HepG2 (cell line): ENCODE results near the gene GP1BA. TPM values are rescaled to one million over a fixed set of nuclear protein-coding genes. Genes with fewer than 3 reads are reported as not detected.

Experiments
- BCLAF1 ChIP-seq: fragments of 450-650 bp; IDR thresholded peaks from 2 replicates; pipeline ENCODE4 v1.6.1; 2017; ENCODE audit warnings: mild to moderate bottlenecking
- BRCA1 ChIP-seq: sonication (generic); formaldehyde crosslinking; IDR thresholded peaks from 2 replicates; pipeline ENCODE4 v1.4.0; 2020; ENCODE audit warnings: missing genetic modification reagents
- CAMTA2 ChIP-seq: sonication (generic); formaldehyde crosslinking; IDR thresholded peaks from 2 replicates; pipeline ENCODE4 v1.4.0; 2020; ENCODE audit warnings: mild to moderate bottlenecking, missing genetic modification reagents, borderline replicate concordance
- FOXP1 ChIP-seq, 2 experiments: fragments of 450-650 bp in 1 of 2; IDR thresholded peaks; 2 replicates each; pipeline ENCODE4 v1.6.1; 2017 to 2018; ENCODE audit warnings: antibody characterized with exemption in 1 of 2
- HOXA9 ChIP-seq: sonication (generic); formaldehyde crosslinking; IDR thresholded peaks from 2 replicates; pipeline ENCODE4 v1.8.1; 2022; ENCODE audit warnings: missing genetic modification reagents, mild to moderate bottlenecking, moderate library complexity, borderline replicate concordance
- KAT7 ChIP-seq: IDR thresholded peaks from 2 replicates; pipeline ENCODE4 v1.6.1; 2018; ENCODE audit warnings: borderline replicate concordance, missing compliant biosample characterization
- MAX ChIP-seq: IDR thresholded peaks from 2 replicates; pipeline ENCODE4 v1.6.1; 2012; ENCODE audit warnings: inconsistent platforms
- PAX8 ChIP-seq: sonication (generic); formaldehyde crosslinking; IDR thresholded peaks from 2 replicates; pipeline ENCODE4 v1.8.0; 2022; ENCODE audit warnings: mild to moderate bottlenecking, missing genetic modification reagents, borderline replicate concordance
- SKI ChIP-seq: fragments of 450-650 bp; IDR thresholded peaks from one replicate; pipeline ENCODE4 v1.6.1; 2018; ENCODE audit warnings: mild to moderate bottlenecking; ENCODE audit not compliant: partially characterized antibody
- SMAD3 ChIP-seq: sonication (generic); formaldehyde crosslinking; IDR thresholded peaks from 2 replicates; pipeline ENCODE4 v1.4.0; 2020; ENCODE audit warnings: missing genetic modification reagents
- SNRNP70 ChIP-seq: fragments of 200-400 bp; formaldehyde crosslinking; IDR thresholded peaks from 2 replicates; pipeline ENCODE4 v1.6.1; 2017; ENCODE audit warnings: mild to moderate bottlenecking, low read depth, low read length, moderate library complexity
- USF2 ChIP-seq, 2 experiments: sonication (generic) in 1 of 2; formaldehyde crosslinking in 1 of 2; IDR thresholded peaks; 2 replicates each; pipeline versions ENCODE4 v1.5.1 to v1.6.1; 2011 to 2020; ENCODE audit warnings: borderline replicate concordance in 1 of 2, low read depth in 1 of 2, low read length in 1 of 2, mild to moderate bottlenecking in 1 of 2, missing genetic modification reagents in 1 of 2, moderate library complexity in 1 of 2
- ZBTB38 ChIP-seq: sonication (generic); formaldehyde crosslinking; IDR thresholded peaks from 2 replicates; pipeline ENCODE4 v1.5.1; 2020; ENCODE audit warnings: mild to moderate bottlenecking, missing genetic modification reagents
- ZFP90 ChIP-seq: sonication (generic); formaldehyde crosslinking; IDR thresholded peaks from 2 replicates; pipeline ENCODE4 v1.8.0; 2022; ENCODE audit warnings: missing genetic modification reagents, mild to moderate bottlenecking, inconsistent platforms, borderline replicate concordance
- ZNF337 ChIP-seq: sonication (generic); formaldehyde crosslinking; IDR thresholded peaks from 2 replicates; pipeline ENCODE4 v1.5.1; 2020; ENCODE audit warnings: missing genetic modification reagents, low read depth, mild to moderate bottlenecking, borderline replicate concordance
- ZNF567 ChIP-seq: sonication (generic); formaldehyde crosslinking; IDR thresholded peaks from 2 replicates; pipeline ENCODE4 v1.8.1; 2023; ENCODE audit warnings: mild to moderate bottlenecking, missing genetic modification reagents, borderline replicate concordance
- ZNF775 ChIP-seq: sonication (generic); formaldehyde crosslinking; IDR thresholded peaks from 2 replicates; pipeline ENCODE4 v1.4.0; 2020; ENCODE audit warnings: missing genetic modification reagents, mild to moderate bottlenecking, moderate library complexity, borderline replicate concordance
- ZNF780A ChIP-seq: sonication (generic); formaldehyde crosslinking; IDR thresholded peaks from 2 replicates; pipeline ENCODE4 v1.8.0; 2022; ENCODE audit warnings: mild to moderate bottlenecking, missing genetic modification reagents, moderate library complexity
- polyA plus RNA-seq, 8 experiments: library from polyadenylated mRNA; depleted of rRNA in 3 of 8; stranded (reverse) in 7 of 8; unstranded in 1 of 8; fragments of >200 nt; fragmentation: Illumina TruSeq in 4 of 8; extraction: Trizol in 4 of 8; gene quantifications; 2 replicates each; pipeline versions ENCODE4 v1.2.1 to v1.2.3, GENCODE V29; 2011 to 2016; ENCODE audit warnings: low read depth in 4 of 8, missing spikeins in 1 of 8, mixed read lengths in 1 of 8; ENCODE audit not compliant: insufficient read depth in 1 of 8
- total RNA-seq, 5 experiments: library from RNA; depleted of rRNA; stranded (reverse); fragments of >200 nt; fragmentation: Illumina TruSeq; extraction: Trizol; gene quantifications; 2 replicates each; pipeline ENCODE4 v1.2.3, GENCODE V29; 2016; ENCODE audit warnings: low read depth in 1 of 5
- TF ChIP-seq, protein P1 (sequence below): conservative IDR thresholded peaks from 2 replicates; pipeline ENCODE4 v1.6.1; 2018; ENCODE audit warnings: missing genetic modification reagents
- TF ChIP-seq, protein P2 (sequence below): sonication (generic); formaldehyde crosslinking; conservative IDR thresholded peaks from 2 replicates; pipeline ENCODE4 v1.4.0; 2020; ENCODE audit warnings: missing genetic modification reagents

Gene GP1BA
- total and polyA plus RNA-seq, 2 of the 13 experiments (the other 11 are each of a cell fraction or from before 2014, with no cell fraction given) = not detected

DNA sequence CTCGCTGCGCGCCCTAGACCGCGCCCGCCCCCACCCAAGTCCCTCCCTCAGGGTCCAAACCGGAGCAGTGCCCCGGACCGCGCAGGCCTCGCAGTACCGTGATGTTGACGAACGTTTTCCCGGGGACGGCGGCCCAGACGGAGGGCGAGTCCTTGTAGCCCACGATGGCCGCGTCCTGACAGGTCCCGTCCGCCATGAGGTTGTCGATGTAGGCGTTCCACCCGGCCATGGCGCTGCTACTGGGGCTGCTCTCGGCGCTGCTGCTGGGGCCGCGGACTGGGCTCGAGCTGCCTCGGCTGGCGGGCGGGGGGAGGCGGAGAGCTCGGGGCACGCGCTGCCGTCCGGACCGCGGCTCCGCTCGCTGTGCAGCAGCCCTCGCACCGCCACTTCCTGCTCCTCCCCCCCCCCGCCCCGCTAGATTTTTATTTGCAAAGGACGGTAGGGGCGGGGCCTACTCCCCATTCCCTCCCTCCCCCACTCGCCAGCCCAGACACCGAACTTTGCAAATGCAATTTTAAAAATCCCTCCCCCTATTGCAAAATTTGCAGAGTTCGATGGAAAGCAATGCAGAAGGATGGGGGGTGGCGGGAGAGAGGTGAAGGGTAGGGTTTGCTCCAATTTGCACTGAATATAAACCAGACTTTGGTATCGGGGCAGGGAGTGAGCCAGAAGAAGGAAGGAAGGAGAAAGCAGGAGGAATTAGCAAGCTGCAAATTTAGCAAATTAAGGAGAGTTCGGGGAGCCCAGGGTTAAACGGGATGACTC is 16.3 kb downstream of the GP1BA start, which contains the start of gene PFN1 (continued):
- TF ChIP-seq, protein P1, sequence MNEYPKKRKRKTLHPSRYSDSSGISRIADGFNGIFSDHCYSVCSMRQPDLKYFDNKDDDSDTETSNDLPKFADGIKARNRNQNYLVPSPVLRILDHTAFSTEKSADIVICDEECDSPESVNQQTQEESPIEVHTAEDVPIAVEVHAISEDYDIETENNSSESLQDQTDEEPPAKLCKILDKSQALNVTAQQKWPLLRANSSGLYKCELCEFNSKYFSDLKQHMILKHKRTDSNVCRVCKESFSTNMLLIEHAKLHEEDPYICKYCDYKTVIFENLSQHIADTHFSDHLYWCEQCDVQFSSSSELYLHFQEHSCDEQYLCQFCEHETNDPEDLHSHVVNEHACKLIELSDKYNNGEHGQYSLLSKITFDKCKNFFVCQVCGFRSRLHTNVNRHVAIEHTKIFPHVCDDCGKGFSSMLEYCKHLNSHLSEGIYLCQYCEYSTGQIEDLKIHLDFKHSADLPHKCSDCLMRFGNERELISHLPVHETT = no peak; the same call in none of the 2 replicates
- 0 out of 2 replicates have a peak, but pooled peaks have one; percentile 58 for TF ChIP-seq ZNF775 (CRISPR knock-in tag)
- no peak for TF ChIP-seq USF2 (IDR thresholded peaks at IDR 0.05; ENCODE audit: low read depth, low read length)
- TF ChIP-seq USF2 (CRISPR knock-in tag; IDR thresholded peaks at IDR 0.05; ENCODE audit: borderline replicate concordance) = peak; percentile 47; the same call in 1 of the 2 replicates
- TF ChIP-seq ZNF780A (CRISPR knock-in tag) = 0 out of 2 replicates have a peak, but pooled peaks have one; percentile 14
- TF ChIP-seq SKI = peak; percentile 75
- TF ChIP-seq SMAD3 (CRISPR knock-in tag) = no peak
- peak; percentile 22; the same call in 1 of the 2 replicates for TF ChIP-seq ZBTB38 (CRISPR knock-in tag)
- 0 out of 2 replicates have a peak, but pooled peaks have one; percentile 23 for TF ChIP-seq ZNF567
- peak; percentile 80; the same call in 1 of the 2 replicates for TF ChIP-seq KAT7
- TF ChIP-seq HOXA9 (CRISPR knock-in tag) = no peak
- no peak for TF ChIP-seq SNRNP70
- peak; percentile 78; the same call in 1 of the 2 replicates for TF ChIP-seq PAX8
- TF ChIP-seq MAX = peak; percentile 68; the same call in 1 of the 2 replicates
- peak; percentile 22; the same call in 1 of the 2 replicates for TF ChIP-seq ZFP90 (CRISPR knock-in tag)
- 0 out of 2 replicates have a peak, but pooled peaks have one; percentile 51 for TF ChIP-seq BRCA1 (CRISPR knock-in tag)
- no peak for TF ChIP-seq ZNF337
- TF ChIP-seq FOXP1 (IDR thresholded peaks at IDR 0.05) = no peak
- TF ChIP-seq FOXP1 (CRISPR knock-in tag; IDR thresholded peaks at IDR 0.05) = no peak
- TF ChIP-seq, protein P2, sequence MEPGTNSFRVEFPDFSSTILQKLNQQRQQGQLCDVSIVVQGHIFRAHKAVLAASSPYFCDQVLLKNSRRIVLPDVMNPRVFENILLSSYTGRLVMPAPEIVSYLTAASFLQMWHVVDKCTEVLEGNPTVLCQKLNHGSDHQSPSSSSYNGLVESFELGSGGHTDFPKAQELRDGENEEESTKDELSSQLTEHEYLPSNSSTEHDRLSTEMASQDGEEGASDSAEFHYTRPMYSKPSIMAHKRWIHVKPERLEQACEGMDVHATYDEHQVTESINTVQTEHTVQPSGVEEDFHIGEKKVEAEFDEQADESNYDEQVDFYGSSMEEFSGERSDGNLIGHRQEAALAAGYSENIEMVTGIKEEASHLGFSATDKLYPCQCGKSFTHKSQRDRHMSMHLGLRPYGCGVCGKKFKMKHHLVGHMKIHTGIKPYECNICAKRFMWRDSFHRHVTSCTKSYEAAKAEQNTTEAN (CRISPR knock-in tag) = peak; percentile 53; the same call in 1 of the 2 replicates
- no peak for TF ChIP-seq CAMTA2 (CRISPR knock-in tag)
- no peak for TF ChIP-seq BCLAF1
